SK-N-SH (cell line): ENCODE results near the gene GPRASP3. TPM values are rescaled to one million over a fixed set of nuclear protein-coding genes. Genes with fewer than 3 reads are reported as not detected.
A peak's percentile ranks its signal among the peaks of the same experiment; 100 is the strongest.

ENCODE experiments used
- CTCF ChIA-PET: fragments of 300-600, 350-600 bp; formaldehyde crosslinking; extraction: SDS; loops from one replicate; lab custom pipeline; 2021; lab: Yijun Ruan, JAX
- POLR2A ChIA-PET: fragments of 350-600 bp; sonication (Branson Sonifier 250); formaldehyde crosslinking; extraction: SDS; loops from one replicate; lab custom pipeline; 2020; ENCODE audit warnings: antibody characterized with exemption, inconsistent platforms; lab: Yijun Ruan, JAX
- DNase-seq: peaks from one replicate; pipeline ENCODE4 v3.0.0; 2012
- H2AFZ ChIP-seq: fragments of 200-600 bp; sonication (generic); 2 replicates; pipeline ENCODE4 v1.8.1; 2016; ENCODE audit warnings: antibody characterized with exemption, mild to moderate bottlenecking, low read depth
- H3F3A ChIP-seq: fragments of 200-600 bp; sonication (generic); replicated peaks from 2 replicates; pipeline ENCODE3; 2016; ENCODE audit warnings: antibody characterized with exemption, mild to moderate bottlenecking; ENCODE audit not compliant: insufficient read depth
- H3K27ac ChIP-seq, 2 experiments: fragments of 200-500 bp in 1 of 2; fragments of 200-600 bp in 1 of 2; sonication (Bioruptor generic) in 1 of 2; sonication (generic), shearing (Covaris generic) in 1 of 2; 2 replicates each; pipeline versions ENCODE4 v1.5.1 to v1.6.1; 2014 to 2016; ENCODE audit warnings: low read depth in 2 of 2, inconsistent platforms in 1 of 2, low read length in 1 of 2, mild to moderate bottlenecking in 1 of 2, mixed read lengths in 1 of 2
- H3K27me3 ChIP-seq: fragments of 200-600 bp; sonication (generic), shearing (Covaris generic); 2 replicates; pipeline ENCODE4 v1.6.1; 2016; ENCODE audit warnings: mixed run types; ENCODE audit not compliant: insufficient read depth
- H3K36me3 ChIP-seq, 2 experiments: fragments of 200-500 bp in 1 of 2; fragments of 200-600 bp in 1 of 2; sonication (Bioruptor generic) in 1 of 2; sonication (generic) in 1 of 2; replicated peaks in 1 of 2; 2 replicates each; pipeline versions ENCODE3 to v1.5.1; 2014 to 2016; ENCODE audit warnings: low read length in 1 of 2, mild to moderate bottlenecking in 1 of 2; ENCODE audit not compliant: insufficient read depth in 2 of 2, control insufficient read depth in 1 of 2
- H3K4me1 ChIP-seq, 2 experiments: fragments of 200-500 bp in 1 of 2; fragments of 200-600 bp in 1 of 2; sonication (Bioruptor generic) in 1 of 2; sonication (generic), shearing (Covaris generic) in 1 of 2; 2 replicates each; pipeline versions ENCODE4 v1.5.1 to v1.6.1; 2014 to 2016; ENCODE audit warnings: low read depth in 1 of 2, low read length in 1 of 2, mixed run types in 1 of 2; ENCODE audit not compliant: insufficient read depth in 2 of 2, control insufficient read depth in 1 of 2
- H3K4me2 ChIP-seq: fragments of 200-600 bp; sonication (generic), shearing (Covaris generic); 2 replicates; pipeline ENCODE4 v1.6.1; 2017; ENCODE audit warnings: mixed run types
- H3K4me3 ChIP-seq, 2 experiments: fragments of 200-500 bp in 1 of 2; fragments of 200-600 bp in 1 of 2; sonication (Bioruptor generic) in 1 of 2; sonication (generic), shearing (Covaris generic) in 1 of 2; 2 replicates each; pipeline versions ENCODE4 v1.5.1 to v1.8.1; 2014 to 2016; ENCODE audit warnings: low read depth in 2 of 2, inconsistent platforms in 1 of 2, low read length in 1 of 2, mild to moderate bottlenecking in 1 of 2, mixed read lengths in 1 of 2, moderate library complexity in 1 of 2
- H3K79me2 ChIP-seq: fragments of 200-600 bp; sonication (generic); 2 replicates; pipeline ENCODE4 v1.8.1; 2017; ENCODE audit warnings: mild to moderate bottlenecking; ENCODE audit not compliant: insufficient read depth
- H3K9ac ChIP-seq: fragments of 200-600 bp; sonication (generic); 2 replicates; pipeline ENCODE4 v1.6.1; 2017; ENCODE audit warnings: mixed run types
- H3K9me2 ChIP-seq: fragments of 200-600 bp; sonication (generic); 2 replicates; pipeline ENCODE4 v1.6.1; 2017; ENCODE audit warnings: mixed run types
- H3K9me3 ChIP-seq: fragments of 200-600 bp; sonication (generic); 2 replicates; pipeline ENCODE4 v1.6.1; 2017; ENCODE audit warnings: mixed run types, mild to moderate bottlenecking, moderate library complexity
- H4K20me1 ChIP-seq: fragments of 200-600 bp; sonication (generic); 2 replicates; pipeline ENCODE4 v1.6.1; 2017; ENCODE audit warnings: mild to moderate bottlenecking, mixed run types; ENCODE audit not compliant: insufficient read depth
- CHD2 ChIP-seq: fragments of 150-350 bp; IDR thresholded peaks from 2 replicates; pipeline ENCODE4 v1.6.1; 2018; ENCODE audit warnings: low read length; ENCODE audit not compliant: partially characterized antibody
- CTCF ChIP-seq: fragments of 200-600 bp; sonication (generic); IDR thresholded peaks from 2 replicates; pipeline ENCODE4 v1.6.1; 2017; ENCODE audit warnings: antibody characterized with exemption, mild to moderate bottlenecking, moderate library complexity
- JUND ChIP-seq: IDR thresholded peaks from 2 replicates; pipeline ENCODE4 v1.4.0; 2012
- MXI1 ChIP-seq: IDR thresholded peaks from 2 replicates; pipeline ENCODE4 v1.6.1; 2012; ENCODE audit warnings: mild to moderate bottlenecking, low read depth, low read length, improper control_type of control experiment
- NRF1 ChIP-seq: IDR thresholded peaks from 2 replicates; pipeline ENCODE4 v1.6.1; 2012; ENCODE audit warnings: low read depth, mild to moderate bottlenecking, low read length
- PBX3 ChIP-seq: IDR thresholded peaks from 2 replicates; pipeline ENCODE4; 2012
- POLR2AphosphoS5 ChIP-seq: IDR thresholded peaks from 2 replicates; pipeline ENCODE4 v1.6.1; 2012; ENCODE audit warnings: low read depth, low read length
- RAD21 ChIP-seq: IDR thresholded peaks from 2 replicates; pipeline ENCODE4 v1.6.1; 2012; ENCODE audit warnings: mild to moderate bottlenecking, low read length
- RCOR1 ChIP-seq: fragments of 150-350 bp; IDR thresholded peaks from 2 replicates; pipeline ENCODE4 v1.6.1; 2017; ENCODE audit warnings: antibody characterized with exemption, low read length
- RFX5 ChIP-seq: IDR thresholded peaks from 2 replicates; pipeline ENCODE4 v1.6.1; 2012; ENCODE audit warnings: mild to moderate bottlenecking, improper control_type of control experiment, low read length
- RXRA ChIP-seq: IDR thresholded peaks from 2 replicates; pipeline ENCODE4 v1.4.0; 2012; ENCODE audit warnings: low read depth, mild to moderate bottlenecking, borderline replicate concordance
- SIN3A ChIP-seq: IDR thresholded peaks from 2 replicates; pipeline ENCODE4 v1.6.1; 2012; ENCODE audit warnings: low read depth, mild to moderate bottlenecking, low read length, moderate library complexity, borderline replicate concordance
- TCF12 ChIP-seq: IDR thresholded peaks from 2 replicates; pipeline ENCODE4 v1.4.0; 2012
- YY1 ChIP-seq: IDR thresholded peaks from 2 replicates; pipeline ENCODE4 v1.4.0; 2012; ENCODE audit warnings: low read depth, mild to moderate bottlenecking
- WGBS: methylation state at CpG from one replicate; pipeline ENCODE4 v1.1.6; 2017; ENCODE audit warnings: low lambda C conversion rate; 5-methylcytosine and 5-hydroxymethylcytosine counted together
- polyA plus RNA-seq, 3 experiments: library from polyadenylated mRNA; depleted of rRNA; stranded (reverse); fragments of >200 nt; gene quantifications; 2 replicates each; pipeline ENCODE4 v1.2.3, GENCODE V29; 2012
- TF ChIP-seq, protein P1 (sequence below): fragments of 150-350 bp; IDR thresholded peaks from 2 replicates; pipeline ENCODE4 v1.6.1; 2017; ENCODE audit warnings: antibody characterized with exemption, low read length, low read depth, borderline replicate concordance
- TF ChIP-seq, protein P2 (sequence below): fragments of 150-350 bp; IDR thresholded peaks from 2 replicates; pipeline ENCODE4 v1.6.1; 2016; ENCODE audit warnings: mild to moderate bottlenecking, low read depth, low read length
- TF ChIP-seq, protein P3 (sequence below): IDR thresholded peaks from 2 replicates; pipeline ENCODE4 v1.4.0; 2012; ENCODE audit warnings: low read depth

Gene GPRASP3
- polyA plus RNA-seq, 1 of the 3 experiments (the other 2 are of a cell fraction), result 2.5 TPM

DNA sequence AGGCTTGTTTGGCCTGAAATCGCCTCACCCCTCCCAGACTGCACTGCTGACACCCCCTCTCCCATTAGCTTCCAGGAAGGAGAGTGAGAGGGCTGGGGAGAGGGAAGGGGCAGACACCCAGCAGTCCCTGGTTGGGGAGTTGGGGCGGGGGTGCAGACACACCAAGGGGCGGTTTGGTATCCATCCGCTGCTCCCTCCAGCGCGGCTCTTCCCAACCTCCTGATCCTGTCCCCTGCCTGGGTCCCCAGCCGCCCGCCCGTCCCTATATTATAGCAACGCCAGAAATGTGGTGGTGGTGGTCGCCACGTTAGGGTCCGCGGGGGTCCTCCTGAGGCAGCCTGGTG, 24.9 kb downstream of the GPRASP3 start (continued):
- TF ChIP-seq, protein P1, sequence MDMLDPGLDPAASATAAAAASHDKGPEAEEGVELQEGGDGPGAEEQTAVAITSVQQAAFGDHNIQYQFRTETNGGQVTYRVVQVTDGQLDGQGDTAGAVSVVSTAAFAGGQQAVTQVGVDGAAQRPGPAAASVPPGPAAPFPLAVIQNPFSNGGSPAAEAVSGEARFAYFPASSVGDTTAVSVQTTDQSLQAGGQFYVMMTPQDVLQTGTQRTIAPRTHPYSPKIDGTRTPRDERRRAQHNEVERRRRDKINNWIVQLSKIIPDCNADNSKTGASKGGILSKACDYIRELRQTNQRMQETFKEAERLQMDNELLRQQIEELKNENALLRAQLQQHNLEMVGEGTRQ, result no peak
- TF ChIP-seq YY1 (no peak), PBX3 (no peak)

DNA sequence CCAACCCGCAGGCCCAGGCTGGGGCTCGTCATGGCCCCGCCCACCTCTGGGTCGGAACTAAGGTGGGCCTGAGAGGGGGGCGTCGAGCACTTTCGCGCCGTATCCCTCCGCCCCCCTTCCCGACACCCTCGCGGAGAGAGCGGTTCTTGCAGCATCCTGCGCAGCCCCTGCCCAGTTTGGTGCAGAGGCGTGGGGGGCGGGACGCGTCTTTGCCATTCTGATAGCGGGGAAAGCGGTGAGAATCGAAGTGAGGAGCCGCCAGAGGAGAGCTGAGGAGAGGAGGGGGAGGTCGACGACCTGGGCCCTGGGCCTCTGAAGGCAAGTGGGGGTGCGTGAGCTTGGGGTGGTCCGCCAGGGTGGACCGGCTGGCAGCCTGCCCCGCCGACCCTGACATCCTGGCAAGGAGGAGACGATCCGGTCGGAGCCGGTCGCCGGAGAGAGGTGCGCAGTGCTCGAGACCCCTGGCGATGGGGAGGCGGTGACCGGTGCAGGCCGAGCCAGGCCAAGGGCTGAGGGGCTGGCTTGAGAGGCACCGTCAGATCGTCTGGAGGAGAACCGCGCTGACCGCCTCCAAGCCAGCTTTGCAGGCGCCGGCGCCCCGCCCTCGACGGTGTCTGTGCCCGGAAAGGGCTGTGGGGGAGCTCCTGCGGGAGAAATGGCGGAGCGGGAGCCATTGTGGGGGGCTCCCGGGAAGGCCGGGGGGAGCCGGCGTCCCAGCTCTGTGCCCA, 25.5 kb downstream of the GPRASP3 start:
- no peaks in the 10 kb centered on the region for H3F3A ChIP-seq
- no CpG with 5 or more reads among the region's 61 CpGs for WGBS
- H3K9ac ChIP-seq, result peak overlapping the region; percentile 38; the same call in 1 of the 2 replicates
- peak overlapping the region in 1 of 2 experiments; percentile 58; a peak in 2 of 4 replicates for H3K27ac ChIP-seq
- peak; percentile 75 for DNase-seq
- peak overlapping the region; percentile 69 for H3K4me2 ChIP-seq
- peak overlapping the region; percentile 65; the same call in 1 of the 2 replicates for H2AFZ ChIP-seq
- no peaks in the 10 kb centered on the region for H3K79me2 ChIP-seq
- ChIA-PET POLR2A (interaction anchor here (0.6 to 1.0 kb wide), 3 partner anchors 25 to 428 kb away, joined by 3 to 10 read pairs (median 4); partner anchors contain the start of genes GPRASP1 and GPRASP3), CTCF (interaction anchor here (0.7 to 1.3 kb wide), 2 partner anchors 8 to 45 kb away, joined by 3 to 4 read pairs; no protein-coding TSS in a partner anchor)
- H3K36me3 ChIP-seq, result no peaks in the 10 kb centered on the region
- TF ChIP-seq NRF1 (peak; percentile 24; the same call in 1 of the 2 replicates), YY1 (peak; percentile 77), MXI1 (peak; percentile 33; the same call in 1 of the 2 replicates), CHD2 (no peak)
- H3K9me3 ChIP-seq, result no peaks in the 10 kb centered on the region
- H3K4me3 ChIP-seq, result peak overlapping the region; percentile 41 to 61
- no peaks in the 10 kb centered on the region for H3K9me2 ChIP-seq
- no peaks in the 10 kb centered on the region for H3K27me3 ChIP-seq
- no peaks in the 10 kb centered on the region; a peak in 1 of 4 replicates for H3K4me1 ChIP-seq
- H4K20me1 ChIP-seq, result no peaks in the 10 kb centered on the region

DNA sequence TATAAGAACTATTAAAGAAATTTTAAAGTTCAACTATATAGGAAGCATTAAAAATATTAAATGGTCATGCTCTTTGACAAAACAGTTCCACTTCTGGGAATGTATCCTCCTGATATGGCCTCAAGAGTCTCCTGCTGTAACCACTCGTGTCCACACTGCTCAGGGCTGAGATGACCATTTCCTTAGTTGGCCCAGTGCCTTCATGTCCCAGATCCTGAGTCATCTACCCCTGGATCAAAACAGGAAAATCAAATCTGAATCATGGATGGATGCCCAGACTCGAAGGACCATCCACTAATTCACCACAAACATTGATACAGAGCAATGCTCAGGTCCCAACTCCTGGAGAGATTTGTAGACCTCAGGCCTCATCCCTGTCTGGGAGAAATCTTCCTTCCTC, 44.7 kb downstream of the GPRASP3 start:
- Histone ChIP-seq H2AFZ (no peak overlapping the region), H3K36me3 (no peaks in the 10 kb centered on the region), H3K27ac (peak overlapping the region; percentile 67 to 89), H4K20me1 (peaks cover 3% of the 10 kb centered on the region; the same call in 1 of the 2 replicates), H3K27me3 (no peaks in the 10 kb centered on the region), H3K4me1 (peaks cover 3 to 7% of the 10 kb centered on the region in 2 experiments; a peak in 2 of 4 replicates), H3K79me2 (peaks cover 11% of the 10 kb centered on the region), H3K9me2 (no peaks in the 10 kb centered on the region), H3K9me3 (no peaks in the 10 kb centered on the region), H3F3A (peaks cover 24% of the 10 kb centered on the region), H3K4me2 (peak overlapping the region; percentile 66), H3K9ac (no peak overlapping the region), H3K4me3 (no peak overlapping the region)
- 3% methylated on average over 2 of the region's 2 CpGs for WGBS
- DNase-seq, result no peak
- ChIA-PET CTCF (no interaction called here), POLR2A (no interaction called here)
- TF ChIP-seq JUND, result peak; percentile 76
- peak; percentile 35; the same call in 1 of the 2 replicates for TF ChIP-seq POLR2AphosphoS5
- TF ChIP-seq, protein P2, sequence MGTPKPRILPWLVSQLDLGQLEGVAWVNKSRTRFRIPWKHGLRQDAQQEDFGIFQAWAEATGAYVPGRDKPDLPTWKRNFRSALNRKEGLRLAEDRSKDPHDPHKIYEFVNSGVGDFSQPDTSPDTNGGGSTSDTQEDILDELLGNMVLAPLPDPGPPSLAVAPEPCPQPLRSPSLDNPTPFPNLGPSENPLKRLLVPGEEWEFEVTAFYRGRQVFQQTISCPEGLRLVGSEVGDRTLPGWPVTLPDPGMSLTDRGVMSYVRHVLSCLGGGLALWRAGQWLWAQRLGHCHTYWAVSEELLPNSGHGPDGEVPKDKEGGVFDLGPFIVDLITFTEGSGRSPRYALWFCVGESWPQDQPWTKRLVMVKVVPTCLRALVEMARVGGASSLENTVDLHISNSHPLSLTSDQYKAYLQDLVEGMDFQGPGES, result no peak
- 0 out of 2 replicates have a peak, but pooled peaks have one; percentile 33 for TF ChIP-seq SIN3A
- TF ChIP-seq NRF1, result no peak
- TF ChIP-seq, protein P3, sequence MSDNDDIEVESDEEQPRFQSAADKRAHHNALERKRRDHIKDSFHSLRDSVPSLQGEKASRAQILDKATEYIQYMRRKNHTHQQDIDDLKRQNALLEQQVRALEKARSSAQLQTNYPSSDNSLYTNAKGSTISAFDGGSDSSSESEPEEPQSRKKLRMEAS, result peak; percentile 61
- no peak for TF ChIP-seq CHD2
- no peak for TF ChIP-seq RAD21
- no peak for TF ChIP-seq CTCF
- no peak for TF ChIP-seq YY1
- TF ChIP-seq RCOR1, result no peak
- TF ChIP-seq RXRA, result no peak; the same call in 1 of the 2 replicates
- no peak for TF ChIP-seq RFX5
- peak; percentile 85 for TF ChIP-seq TCF12
